HG03460 (cell line): ENCODE measurements around the gene HCFC1R1.

Source experiments
- ATAC-seq: cut with Tn5 transposase; IDR thresholded peaks from one replicate; pipeline ENCODE4 v1.9.1; 2021; ENCODE audit not compliant: unreplicated experiment

The HCFC1R1 gene

DNA sequence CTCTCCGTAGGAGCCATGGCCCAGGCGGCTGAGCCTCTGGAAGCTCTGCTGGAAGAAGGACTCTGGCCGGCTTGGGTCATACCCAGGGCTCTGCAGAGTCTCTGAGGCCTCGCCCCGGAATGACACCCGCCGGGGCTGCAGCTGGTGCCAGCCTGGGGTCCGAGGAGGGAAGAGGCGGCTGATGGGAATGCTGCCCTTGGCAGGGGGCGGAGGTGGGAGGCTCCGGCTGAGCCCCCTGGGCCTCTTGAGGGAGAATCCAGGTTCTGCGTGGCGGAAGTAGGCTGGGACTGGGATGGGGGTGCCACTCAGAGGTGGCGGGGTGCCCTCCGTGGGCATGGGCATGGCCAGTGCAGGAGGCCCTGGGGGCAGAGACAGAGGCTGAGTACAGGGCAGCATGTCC, 47.1 kb downstream of the HCFC1R1 start:
- ATAC-seq, result no peak

DNA sequence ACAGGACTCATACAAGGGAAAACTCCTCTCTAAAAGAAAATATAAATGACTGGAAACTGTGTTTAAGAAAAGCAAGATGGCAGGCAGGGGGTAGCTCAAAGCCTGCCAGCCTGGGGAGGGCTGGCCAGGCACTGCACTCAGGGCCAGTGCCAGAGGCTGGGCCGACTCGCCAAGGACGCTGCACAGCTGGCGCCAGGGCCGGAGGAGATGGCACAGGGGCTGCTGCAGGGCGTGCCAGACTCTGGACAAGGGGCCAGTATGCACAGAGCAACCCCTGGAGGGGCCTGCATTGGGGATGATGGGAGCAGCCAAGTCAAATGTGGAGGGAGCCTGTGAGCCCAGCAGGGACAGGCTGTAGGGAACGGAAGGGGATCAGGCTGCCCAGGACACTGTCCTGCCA, 47.5 kb downstream of the HCFC1R1 start:
- ATAC-seq, result no peak

DNA sequence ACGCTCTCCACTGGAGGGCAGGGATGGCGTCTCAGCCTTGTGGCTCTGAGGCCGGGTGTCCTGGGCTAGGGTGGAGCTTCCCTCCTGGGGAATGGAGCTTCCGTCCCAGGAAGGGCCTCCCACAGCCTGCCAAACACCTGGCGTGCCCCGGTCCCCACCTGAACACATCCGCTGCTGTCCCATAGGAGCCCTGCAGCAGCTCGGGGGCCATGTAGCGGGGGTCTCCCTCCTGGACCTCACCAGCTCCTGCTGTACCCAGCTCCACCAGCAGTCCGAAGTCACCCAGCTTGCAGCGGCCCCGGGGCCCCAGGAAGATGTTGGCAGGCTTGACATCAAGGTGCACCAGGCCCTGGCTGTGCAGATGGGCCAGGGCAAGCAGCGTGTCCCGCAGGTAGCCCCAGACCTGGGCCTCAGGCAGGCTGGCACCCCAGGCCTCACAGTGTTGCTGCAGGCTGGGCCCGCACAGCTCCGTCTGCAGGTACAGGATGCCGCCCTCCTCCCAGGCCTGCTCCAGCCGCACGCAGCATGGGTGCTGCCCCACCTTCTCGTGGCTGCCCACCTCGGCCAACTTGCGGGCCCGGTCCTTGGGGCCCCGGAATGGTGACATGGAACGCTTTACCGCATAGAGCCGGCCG, 48.5 kb downstream of the HCFC1R1 start:
- ATAC-seq, result no peak

DNA sequence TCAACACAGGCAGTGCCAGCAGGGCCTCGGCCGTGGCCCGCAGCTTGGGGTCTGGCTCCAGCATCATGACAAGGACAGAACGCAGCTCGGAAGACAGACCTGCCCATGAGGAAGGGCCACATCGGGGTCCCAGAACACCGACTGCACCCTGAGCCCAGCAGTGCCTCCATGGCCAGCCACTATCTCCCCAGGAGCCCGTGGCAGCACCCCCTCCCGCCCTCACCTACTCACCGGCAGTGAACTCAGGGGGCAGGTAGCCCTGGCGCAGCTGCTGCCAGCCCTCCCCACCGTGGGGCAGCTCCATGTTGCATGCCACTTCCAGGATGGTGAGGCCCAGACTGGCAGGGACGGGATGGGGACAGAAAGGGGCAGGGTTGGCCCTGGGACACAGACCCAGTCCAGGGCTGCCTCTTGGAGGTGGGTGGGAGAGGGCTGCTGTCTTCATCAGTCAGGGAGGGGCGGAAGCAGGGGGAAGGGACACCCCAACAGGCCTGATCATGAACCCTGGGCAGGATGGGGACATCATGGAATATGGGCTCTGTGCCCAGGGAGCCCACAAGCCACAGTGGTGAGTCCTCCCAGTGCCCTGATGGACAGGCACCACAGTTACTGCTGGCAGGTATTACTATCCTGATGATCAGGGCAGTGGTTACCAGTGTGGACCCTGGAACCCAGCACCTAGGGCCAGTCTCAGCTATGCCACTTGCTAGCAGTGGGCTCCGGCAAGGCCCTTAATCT, 49.3 kb downstream of the HCFC1R1 start:
- no peak for ATAC-seq

DNA sequence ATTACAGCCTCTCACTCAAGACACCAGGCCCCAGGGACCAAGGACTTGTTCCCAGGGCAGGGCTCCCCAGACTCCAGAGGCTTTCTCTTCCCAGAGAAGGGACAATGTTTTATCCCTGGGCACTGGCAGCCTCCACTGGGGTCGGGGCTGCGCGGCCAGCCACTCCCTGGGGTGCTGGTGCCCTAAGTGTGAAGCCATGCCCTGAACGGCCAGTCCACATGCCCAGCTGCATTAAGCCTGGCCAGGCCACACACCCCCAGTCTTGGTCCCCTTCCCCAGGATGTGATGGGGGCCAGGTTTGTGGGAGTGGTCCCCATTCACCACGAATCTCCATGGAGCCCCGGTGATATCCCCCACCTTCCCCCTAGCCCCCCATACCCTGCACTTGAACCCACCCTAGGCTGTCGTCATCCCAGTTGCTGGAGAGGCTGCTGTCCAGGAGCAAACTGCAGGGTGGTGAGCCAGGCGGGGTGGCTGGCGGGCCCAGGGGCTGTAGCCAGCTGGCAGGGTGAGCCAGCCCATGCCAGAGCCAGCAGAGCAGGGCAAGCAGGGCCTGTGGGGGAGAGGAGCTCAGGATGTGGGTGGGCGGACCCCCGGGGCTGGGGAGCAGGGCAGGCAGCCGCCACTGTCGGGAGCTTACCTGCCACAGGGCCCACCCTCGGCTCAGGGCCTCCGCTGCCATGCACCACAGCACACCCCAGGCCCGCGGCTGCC, 50.0 kb downstream of the HCFC1R1 start:
- ATAC-seq, result no peak

DNA sequence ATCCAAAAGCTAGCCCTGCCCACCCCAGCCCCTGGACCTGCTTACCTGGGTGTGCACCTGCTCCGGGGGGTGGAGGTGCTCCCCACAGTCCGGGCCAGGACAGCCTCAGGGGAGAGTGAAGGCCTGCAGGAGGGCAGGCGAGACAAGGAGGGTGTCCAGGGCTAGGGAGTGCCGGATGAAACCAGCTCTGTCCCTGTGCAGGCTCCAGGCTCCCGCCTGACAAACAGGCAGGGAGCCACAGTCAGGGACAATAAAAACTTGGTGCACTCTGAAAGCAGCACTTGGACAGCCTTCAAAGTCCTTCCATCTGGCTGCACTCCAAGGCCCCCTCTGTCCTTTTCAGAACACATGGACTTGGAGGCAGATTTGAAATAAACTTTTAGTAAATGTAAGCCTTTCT, 50.6 kb downstream of the HCFC1R1 start:
- ATAC-seq, result no peak
